HL-60 (cell line): Measurements from ENCODE around the gene POMT2.

Source experiments
- DNase-seq, 2 experiments: peaks; one replicate each; pipeline ENCODE4 v3.0.0-alpha.2; 2010 to 2020; ENCODE audit warnings: low read depth in 1 of 2, low spot score in 1 of 2
- H3K27ac ChIP-seq: fragments of 250-450 bp; sonication (Bioruptor Pico); replicated peaks from 2 replicates; pipeline ENCODE4 v1.5.1; 2020; ENCODE audit warnings: mild to moderate bottlenecking, moderate library complexity
- H3K27me3 ChIP-seq: fragments of 250-450 bp; sonication (Bioruptor Pico); 2 replicates; pipeline ENCODE4 v1.5.1; 2021; ENCODE audit warnings: mild to moderate bottlenecking, moderate library complexity; ENCODE audit not compliant: insufficient read depth, poor library complexity, severe bottlenecking
- H3K4me3 ChIP-seq: replicated peaks from 2 replicates; pipeline ENCODE4 v1.5.1; 2011; ENCODE audit warnings: mild to moderate bottlenecking, control low read depth, low read length; ENCODE audit not compliant: insufficient read depth
- GABPA ChIP-seq: IDR thresholded peaks from 2 replicates; pipeline ENCODE4 v1.6.1; 2012; ENCODE audit warnings: low read depth
- POLR2AphosphoS5 ChIP-seq: IDR thresholded peaks from 2 replicates; pipeline ENCODE4 v1.6.1; 2012; ENCODE audit warnings: low read depth
- SPI1 ChIP-seq: IDR thresholded peaks from 2 replicates; pipeline ENCODE4 v1.6.1; 2012; ENCODE audit warnings: low read depth, mild to moderate bottlenecking, borderline replicate concordance
- TF ChIP-seq, protein P1 (sequence below): IDR thresholded peaks from one replicate; pipeline ENCODE4 v1.5.1; 2011; ENCODE audit warnings: low read length, control low read depth, inconsistent platforms; ENCODE audit not compliant: insufficient read depth
- TF ChIP-seq, protein P2 (sequence below): IDR thresholded peaks from 2 replicates; pipeline ENCODE4 v1.6.1; 2012; ENCODE audit warnings: low read depth; ENCODE audit not compliant: insufficient replicate concordance

The POMT2 gene

DNA sequence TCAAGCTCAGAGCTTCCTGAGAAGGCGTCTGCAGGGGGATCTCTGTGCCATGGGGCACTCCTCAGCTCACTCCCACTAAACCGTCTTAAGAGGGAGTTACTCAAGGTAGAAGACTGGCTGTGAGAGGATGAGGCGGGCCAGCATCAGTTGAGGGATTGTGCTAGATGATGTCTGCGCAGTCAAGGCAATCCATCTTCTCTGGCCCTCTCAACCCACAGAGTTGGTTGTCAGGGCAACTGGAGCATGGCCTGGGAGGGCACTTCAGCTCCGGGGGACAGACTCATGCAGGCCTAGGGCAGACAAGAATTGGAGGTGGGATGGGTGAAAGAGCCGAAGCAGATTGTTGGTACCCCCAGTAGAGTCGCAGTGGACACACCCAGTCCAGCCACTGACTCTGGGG lies 9.2 kb upstream of the POMT2 start:
- DNase-seq: no peak
- TF ChIP-seq, protein P1, sequence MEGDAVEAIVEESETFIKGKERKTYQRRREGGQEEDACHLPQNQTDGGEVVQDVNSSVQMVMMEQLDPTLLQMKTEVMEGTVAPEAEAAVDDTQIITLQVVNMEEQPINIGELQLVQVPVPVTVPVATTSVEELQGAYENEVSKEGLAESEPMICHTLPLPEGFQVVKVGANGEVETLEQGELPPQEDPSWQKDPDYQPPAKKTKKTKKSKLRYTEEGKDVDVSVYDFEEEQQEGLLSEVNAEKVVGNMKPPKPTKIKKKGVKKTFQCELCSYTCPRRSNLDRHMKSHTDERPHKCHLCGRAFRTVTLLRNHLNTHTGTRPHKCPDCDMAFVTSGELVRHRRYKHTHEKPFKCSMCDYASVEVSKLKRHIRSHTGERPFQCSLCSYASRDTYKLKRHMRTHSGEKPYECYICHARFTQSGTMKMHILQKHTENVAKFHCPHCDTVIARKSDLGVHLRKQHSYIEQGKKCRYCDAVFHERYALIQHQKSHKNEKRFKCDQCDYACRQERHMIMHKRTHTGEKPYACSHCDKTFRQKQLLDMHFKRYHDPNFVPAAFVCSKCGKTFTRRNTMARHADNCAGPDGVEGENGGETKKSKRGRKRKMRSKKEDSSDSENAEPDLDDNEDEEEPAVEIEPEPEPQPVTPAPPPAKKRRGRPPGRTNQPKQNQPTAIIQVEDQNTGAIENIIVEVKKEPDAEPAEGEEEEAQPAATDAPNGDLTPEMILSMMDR: no peak
- TF ChIP-seq, protein P2, sequence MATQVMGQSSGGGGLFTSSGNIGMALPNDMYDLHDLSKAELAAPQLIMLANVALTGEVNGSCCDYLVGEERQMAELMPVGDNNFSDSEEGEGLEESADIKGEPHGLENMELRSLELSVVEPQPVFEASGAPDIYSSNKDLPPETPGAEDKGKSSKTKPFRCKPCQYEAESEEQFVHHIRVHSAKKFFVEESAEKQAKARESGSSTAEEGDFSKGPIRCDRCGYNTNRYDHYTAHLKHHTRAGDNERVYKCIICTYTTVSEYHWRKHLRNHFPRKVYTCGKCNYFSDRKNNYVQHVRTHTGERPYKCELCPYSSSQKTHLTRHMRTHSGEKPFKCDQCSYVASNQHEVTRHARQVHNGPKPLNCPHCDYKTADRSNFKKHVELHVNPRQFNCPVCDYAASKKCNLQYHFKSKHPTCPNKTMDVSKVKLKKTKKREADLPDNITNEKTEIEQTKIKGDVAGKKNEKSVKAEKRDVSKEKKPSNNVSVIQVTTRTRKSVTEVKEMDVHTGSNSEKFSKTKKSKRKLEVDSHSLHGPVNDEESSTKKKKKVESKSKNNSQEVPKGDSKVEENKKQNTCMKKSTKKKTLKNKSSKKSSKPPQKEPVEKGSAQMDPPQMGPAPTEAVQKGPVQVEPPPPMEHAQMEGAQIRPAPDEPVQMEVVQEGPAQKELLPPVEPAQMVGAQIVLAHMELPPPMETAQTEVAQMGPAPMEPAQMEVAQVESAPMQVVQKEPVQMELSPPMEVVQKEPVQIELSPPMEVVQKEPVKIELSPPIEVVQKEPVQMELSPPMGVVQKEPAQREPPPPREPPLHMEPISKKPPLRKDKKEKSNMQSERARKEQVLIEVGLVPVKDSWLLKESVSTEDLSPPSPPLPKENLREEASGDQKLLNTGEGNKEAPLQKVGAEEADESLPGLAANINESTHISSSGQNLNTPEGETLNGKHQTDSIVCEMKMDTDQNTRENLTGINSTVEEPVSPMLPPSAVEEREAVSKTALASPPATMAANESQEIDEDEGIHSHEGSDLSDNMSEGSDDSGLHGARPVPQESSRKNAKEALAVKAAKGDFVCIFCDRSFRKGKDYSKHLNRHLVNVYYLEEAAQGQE: no peak
- no peak for TF ChIP-seq GABPA
- TF ChIP-seq SPI1: no peak
- no peak for TF ChIP-seq POLR2AphosphoS5
- no peak overlapping the region for H3K27ac ChIP-seq
- no peaks in the 10 kb centered on the region for H3K27me3 ChIP-seq
- H3K4me3 ChIP-seq: no peak overlapping the region

DNA sequence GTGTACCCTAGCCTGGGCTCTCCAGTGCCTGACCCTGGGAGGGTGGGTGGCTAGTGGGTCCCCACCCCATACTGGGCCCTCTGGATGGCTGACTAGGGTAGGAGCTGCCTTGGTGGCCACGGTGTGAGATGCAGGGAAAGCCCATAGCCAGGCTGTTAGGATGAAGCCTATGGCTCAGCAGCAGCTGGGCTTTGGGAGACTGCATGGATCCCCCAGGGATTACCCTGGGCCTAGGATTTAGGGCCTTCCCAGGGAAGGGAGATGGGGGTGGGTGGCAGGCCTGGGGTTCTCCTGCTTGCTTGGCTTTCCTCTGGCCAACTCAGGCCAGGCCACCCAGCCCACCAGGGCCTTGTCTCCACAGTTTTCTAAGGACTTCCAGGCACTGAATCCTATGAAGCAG lies 6.4 kb upstream of the POMT2 start:
- no peak for DNase-seq
- H3K27me3 ChIP-seq: no peaks in the 10 kb centered on the region
- H3K27ac ChIP-seq: no peak overlapping the region
- no peak overlapping the region for H3K4me3 ChIP-seq
- TF ChIP-seq SPI1: no peak
- no peak for TF ChIP-seq POLR2AphosphoS5
- no peak for TF ChIP-seq GABPA
- TF ChIP-seq, protein P1: no peak
- TF ChIP-seq, protein P2: no peak

DNA sequence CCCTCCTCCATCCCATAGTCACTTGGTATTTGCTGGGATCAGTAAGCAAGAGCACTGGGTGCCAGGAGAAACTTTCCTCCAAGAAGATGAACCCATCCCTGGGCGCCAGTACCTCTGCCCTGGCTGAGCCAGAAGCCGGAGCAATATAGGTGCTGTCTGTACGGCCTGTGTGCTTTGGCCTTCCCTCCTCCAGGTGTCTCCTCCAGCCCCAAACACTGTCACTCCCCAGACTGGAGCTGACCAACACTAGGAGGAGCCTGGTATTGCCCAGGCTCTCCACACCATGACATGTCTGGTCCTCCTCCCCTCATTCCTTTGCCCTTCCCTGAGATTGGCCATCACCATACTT lies 5.0 kb upstream of the POMT2 start:
- H3K4me3 ChIP-seq: no peak overlapping the region
- TF ChIP-seq GABPA (no peak), SPI1 (no peak), POLR2AphosphoS5 (no peak)
- TF ChIP-seq, protein P1: no peak
- TF ChIP-seq, protein P2: no peak
- no peak overlapping the region for H3K27ac ChIP-seq
- no peak for DNase-seq
- H3K27me3 ChIP-seq: no peaks in the 10 kb centered on the region
